K562 (cell line): ENCODE results near the gene ACBD3. TPM values are rescaled to one million over a fixed set of nuclear protein-coding genes. Genes with fewer than 3 reads are reported as not detected.
A peak's percentile ranks its signal among the peaks of the same experiment; 100 is the strongest.

Experiments used
- CREB3 ChIP-seq: fragments of 450-650 bp; conservative IDR thresholded peaks from 2 replicates; pipeline ENCODE4 v1.6.1; 2016; ENCODE audit warnings: missing genetic modification characterization, low read depth, mild to moderate bottlenecking, missing compliant biosample characterization, moderate library complexity
- E2F1 ChIP-seq: sonication (generic); formaldehyde crosslinking; IDR thresholded peaks from 2 replicates; pipeline ENCODE4 v1.8.1; 2023; ENCODE audit warnings: mild to moderate bottlenecking, missing genetic modification reagents, moderate library complexity
- E2F6 ChIP-seq, 2 experiments: IDR thresholded peaks; 2 replicates each; pipeline ENCODE4 v1.6.1; 2011; ENCODE audit warnings: borderline replicate concordance in 1 of 2, control low read depth in 1 of 2, low read depth in 1 of 2, low read length in 1 of 2, mild to moderate bottlenecking in 1 of 2, mixed read lengths in 1 of 2, moderate library complexity in 1 of 2; ENCODE audit not compliant: insufficient read depth in 1 of 2, insufficient read length in 1 of 2, poor library complexity in 1 of 2, severe bottlenecking in 1 of 2; ENCODE audit errors: extremely low read depth in 1 of 2
- E4F1 ChIP-seq: fragments of 250-450 bp; sonication (Bioruptor Pico); IDR thresholded peaks from 2 replicates; pipeline ENCODE4 v1.5.0; 2021; ENCODE audit warnings: mild to moderate bottlenecking, borderline replicate concordance
- MITF ChIP-seq: IDR thresholded peaks from 2 replicates; pipeline ENCODE4 v1.6.1; 2014; ENCODE audit warnings: antibody characterized with exemption
- MTA1 ChIP-seq: fragments of 450-650 bp; IDR thresholded peaks from 2 replicates; pipeline ENCODE4 v1.6.1; 2017; ENCODE audit warnings: borderline replicate concordance
- MTA2 ChIP-seq: fragments of 450-650 bp; IDR thresholded peaks from 2 replicates; pipeline ENCODE4 v1.6.1; 2016; ENCODE audit warnings: low read depth
- POLR2G ChIP-seq: fragments of 200-400 bp; formaldehyde crosslinking; IDR thresholded peaks from 2 replicates; pipeline ENCODE4 v1.6.1; 2017; ENCODE audit warnings: low read depth, mild to moderate bottlenecking, antibody characterized with exemption, low read length, moderate library complexity
- RAD21 ChIP-seq, 2 experiments: fragments of 250-450 bp in 1 of 2; fragments of 450-650 bp in 1 of 2; sonication (Bioruptor Pico) in 1 of 2; formaldehyde crosslinking in 1 of 2; IDR thresholded peaks in 1 of 2; conservative IDR thresholded peaks in 1 of 2; 2 replicates each; pipeline versions ENCODE4 v1.4.0 to v1.8.0; 2020 to 2022; ENCODE audit warnings: mild to moderate bottlenecking in 2 of 2, moderate library complexity in 1 of 2
- SMAD4 ChIP-seq: fragments of 250-450 bp; sonication (Bioruptor Pico); conservative IDR thresholded peaks from 2 replicates; pipeline ENCODE4 v1.8.0; 2021; ENCODE audit warnings: inconsistent platforms, mild to moderate bottlenecking, moderate library complexity
- SMC3 ChIP-seq: conservative IDR thresholded peaks from 2 replicates; pipeline ENCODE4 v1.6.1; 2011; ENCODE audit warnings: low read depth, low read length, improper control_type of control experiment; ENCODE audit not compliant: insufficient read depth
- SRF ChIP-seq, 2 experiments: fragments of 250-450, 450-650 bp in 1 of 2; sonication (Bioruptor Pico) in 1 of 2; sonication (generic) in 1 of 2; formaldehyde crosslinking; IDR thresholded peaks; 2 replicates each; pipeline versions ENCODE4 v1.5.0 to v1.5.1; 2020 to 2022; ENCODE audit warnings: mild to moderate bottlenecking in 1 of 2, missing genetic modification reagents in 1 of 2
- TAF1 ChIP-seq: IDR thresholded peaks from 2 replicates; pipeline ENCODE4 v1.6.1; 2011; ENCODE audit warnings: mild to moderate bottlenecking, low read length, moderate library complexity; ENCODE audit not compliant: insufficient read depth, control insufficient read depth, severe bottlenecking; ENCODE audit errors: extremely low read depth
- ZFP91 ChIP-seq: sonication (generic); formaldehyde crosslinking; IDR thresholded peaks from 2 replicates; pipeline ENCODE4 v1.8.0; 2022; ENCODE audit warnings: mild to moderate bottlenecking, missing genetic modification reagents
- ZNF561 ChIP-seq: fragments of 450-650 bp; formaldehyde crosslinking; conservative IDR thresholded peaks from 2 replicates; pipeline ENCODE4 v1.4.0; 2020; ENCODE audit warnings: mild to moderate bottlenecking, moderate library complexity
- ZNF778 ChIP-seq: fragments of 450-650 bp; formaldehyde crosslinking; IDR thresholded peaks from 2 replicates; pipeline ENCODE4 v1.4.0; 2020; ENCODE audit warnings: mild to moderate bottlenecking, moderate library complexity
- polyA plus RNA-seq, 8 experiments: library from polyadenylated mRNA; depleted of rRNA in 4 of 8; stranded (reverse) in 5 of 8; unstranded in 3 of 8; fragments of >200 nt; fragmentation: Nextera tagmentation in 2 of 8; fragmentation: Illumina TruSeq in 1 of 8; extraction: Ambion mirVana in 2 of 8; extraction: Trizol in 1 of 8; gene quantifications; 2 replicates each; pipeline versions ENCODE4 v1.2.1 to v1.2.3, GENCODE V29; 2011 to 2014; ENCODE audit warnings: inconsistent platforms in 1 of 8, missing spikeins in 1 of 8
- total RNA-seq, 7 experiments: library from RNA; depleted of rRNA in 6 of 7; stranded (reverse); fragments of >200 nt in 6 of 7; fragmentation: Illumina TruSeq in 2 of 7; extraction: Trizol in 2 of 7; gene quantifications; 2 replicates each; pipeline versions ENCODE4 v1.2.1 to v1.2.3, GENCODE V29; 2011 to 2021; ENCODE audit warnings: low replicate concordance in 1 of 7

Gene ACBD3
- total and polyA plus RNA-seq, 9 of the 15 experiments (the other 6 are each of a cell fraction or from before 2014, with no cell fraction given), result 11.1 to 36.7 (median 26.9) TPM

- 0 out of 4 replicates have a peak, but pooled peaks of 1 of the 2 experiments have one; percentile 8 for TF ChIP-seq SRF (CRISPR knock-in tag; IDR thresholded peaks at IDR 0.05)
- TF ChIP-seq CREB3 (tag), result no peak
- peak; percentile 92 to 99 for TF ChIP-seq RAD21 (CRISPR knock-in tag; conservative IDR thresholded peaks at IDR 0.05 in 1 of 2, IDR thresholded peaks at IDR 0.05 in 1 of 2)
- TF ChIP-seq SMC3, result peak; percentile 94
- TF ChIP-seq E2F6 (IDR thresholded peaks at IDR 0.05; ENCODE audit: borderline replicate concordance in 1 of 2, extremely low read depth in 1 of 2, insufficient read depth in 1 of 2, insufficient read length in 1 of 2, low read depth in 1 of 2, low read length in 1 of 2, poor library complexity in 1 of 2, severe bottlenecking in 1 of 2), result peak; percentile 86 to 98
- no peak for TF ChIP-seq ZNF778 (CRISPR knock-in tag)
- TF ChIP-seq ZNF561 (CRISPR knock-in tag), result no peak
- peak; percentile 86 for TF ChIP-seq E2F1
- TF ChIP-seq POLR2G, result peak; percentile 90
- peak; percentile 94 for TF ChIP-seq SMAD4 (CRISPR knock-in tag)
- no peak for TF ChIP-seq E4F1
- TF ChIP-seq MITF, result no peak
- TF ChIP-seq MTA2, result no peak
- peak; percentile 63 for TF ChIP-seq TAF1
- TF ChIP-seq MTA1, result no peak
- TF ChIP-seq ZFP91 (CRISPR knock-in tag), result no peak
Observed at GRCh38 chr1:226121587-226122400, 64.7 kb downstream of the ACBD3 start (continued).
